ENCODE results near the gene ALDH7A1.
A peak's percentile ranks its signal among the peaks of the same experiment; 100 is the strongest.
"Not testable (repeated sequence)": the region's sequence is repeated elsewhere in the genome, so short reads cannot be mapped to it uniquely, and the experiment has no call there.

ALDH7A1 gene

DNA sequence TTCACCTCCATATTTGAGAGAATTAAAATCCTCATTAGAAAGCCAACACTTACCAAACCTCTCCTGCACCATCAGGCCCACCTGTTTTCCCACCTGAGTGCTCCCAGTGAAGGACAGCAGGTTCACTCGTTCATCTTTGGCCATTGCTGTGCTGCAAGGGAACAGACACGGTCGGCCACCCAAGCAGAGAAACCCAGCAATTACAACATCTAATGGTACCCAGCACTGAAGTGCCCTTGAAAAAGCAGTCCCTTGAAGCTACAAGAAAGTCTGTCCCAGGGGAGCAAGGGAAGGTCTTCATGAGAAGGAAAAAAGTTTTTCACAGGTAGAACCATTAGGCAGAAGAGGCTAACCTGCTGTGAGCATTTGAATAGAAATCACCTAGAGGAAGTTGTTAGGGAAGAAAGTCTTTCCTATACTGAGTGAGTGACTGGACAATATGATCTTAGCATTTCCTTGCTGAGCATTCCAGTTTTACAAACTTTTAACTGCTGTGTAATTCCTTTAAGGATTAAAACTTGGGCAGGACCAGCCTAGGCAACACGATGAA is 26.7 kb downstream of the ALDH7A1 start:
- peaks cover 83% of the 10 kb centered on the region for H3K36me3 ChIP-seq (ENCODE audit: low read depth)
- no peak for DNase-seq (ENCODE audit: low spot score)

DNA sequence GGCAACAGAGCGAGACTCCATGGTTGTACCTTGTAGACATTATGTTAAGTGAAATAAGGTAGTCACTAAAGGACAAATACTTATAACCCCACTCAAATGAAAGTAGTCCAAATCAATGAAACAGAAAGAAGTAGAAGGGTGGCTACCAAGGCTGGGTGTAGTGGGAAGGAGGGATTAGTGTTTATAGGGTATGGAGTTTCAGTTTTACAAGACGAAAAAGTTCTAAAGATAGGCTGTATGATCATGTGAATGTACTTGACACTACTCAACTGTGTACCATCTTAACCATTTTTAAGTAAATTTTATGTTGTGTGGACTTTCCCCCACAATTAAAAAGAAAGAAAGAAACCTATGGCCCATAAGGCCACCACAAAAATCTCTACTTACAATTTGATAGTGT is 32.2 kb downstream of the ALDH7A1 start:
- H3K27me3 ChIP-seq (ENCODE audit: insufficient read depth, poor library complexity, severe bottlenecking), result no peaks in the 10 kb centered on the region
- H3K9me3 ChIP-seq (ENCODE audit: severe bottlenecking), result no peaks in the 10 kb centered on the region
- peaks cover 81% of the 10 kb centered on the region for H3K36me3 ChIP-seq (ENCODE audit: low read depth)
- H3K4me3 ChIP-seq (ENCODE audit: severe bottlenecking), result no peak overlapping the region
- H3K4me1 ChIP-seq (ENCODE audit: insufficient read depth, poor library complexity, severe bottlenecking), result no peaks in the 10 kb centered on the region
- DNase-seq (ENCODE audit: low spot score) (no peak), ATAC-seq (ENCODE audit: low read depth) (no peak)
- TF ChIP-seq CTCF (IDR thresholded peaks at IDR 0.05; ENCODE audit: poor library complexity, severe bottlenecking), result no peak
- no peak overlapping the region for H3K27ac ChIP-seq (ENCODE audit: poor library complexity, severe bottlenecking)

More for the DNA sequence above, 26.7 kb downstream of the ALDH7A1 start:
- Histone ChIP-seq H3K4me1 (ENCODE audit: insufficient read depth, poor library complexity, severe bottlenecking) (no peaks in the 10 kb centered on the region), H3K27me3 (ENCODE audit: insufficient read depth, poor library complexity, severe bottlenecking) (no peaks in the 10 kb centered on the region), H3K4me3 (ENCODE audit: severe bottlenecking) (no peak overlapping the region), H3K27ac (ENCODE audit: poor library complexity, severe bottlenecking) (no peak overlapping the region), H3K9me3 (ENCODE audit: severe bottlenecking) (no peaks in the 10 kb centered on the region)
- no peak for ATAC-seq (ENCODE audit: low read depth)
- TF ChIP-seq CTCF (IDR thresholded peaks at IDR 0.05; ENCODE audit: poor library complexity, severe bottlenecking), result no peak

GRCh38 chr5:126561908-126562307 is 33.1 kb downstream of the ALDH7A1 start:
- Histone ChIP-seq H3K4me3 (ENCODE audit: severe bottlenecking) (no peak overlapping the region), H3K27ac (ENCODE audit: poor library complexity, severe bottlenecking) (no peak overlapping the region), H3K27me3 (ENCODE audit: insufficient read depth, poor library complexity, severe bottlenecking) (no peaks in the 10 kb centered on the region), H3K4me1 (ENCODE audit: insufficient read depth, poor library complexity, severe bottlenecking) (no peaks in the 10 kb centered on the region), H3K36me3 (ENCODE audit: low read depth) (peaks cover 86% of the 10 kb centered on the region), H3K9me3 (ENCODE audit: severe bottlenecking) (no peaks in the 10 kb centered on the region)
- TF ChIP-seq CTCF (IDR thresholded peaks at IDR 0.05; ENCODE audit: poor library complexity, severe bottlenecking), result peak; percentile 41
- DNase-seq (ENCODE audit: low spot score) (no peak), ATAC-seq (ENCODE audit: low read depth) (peak; percentile 25; the same call in 1 of the 3 replicates)

- not testable (repeated sequence) for ATAC-seq (ENCODE audit: low read depth); H3K4me3 ChIP-seq (ENCODE audit: severe bottlenecking)
- H3K36me3 ChIP-seq (ENCODE audit: low read depth), result peaks cover 91% of the 10 kb centered on the region
Measured at GRCh38 chr5:126555101-126555500, 39.9 kb downstream of the ALDH7A1 start.

GRCh38 chr5:126552614-126553013 is 42.4 kb downstream of the ALDH7A1 start:
- Histone ChIP-seq H3K9me3 (ENCODE audit: severe bottlenecking) (no peaks in the 10 kb centered on the region), H3K36me3 (ENCODE audit: low read depth) (peaks cover 88% of the 10 kb centered on the region), H3K4me1 (ENCODE audit: insufficient read depth, poor library complexity, severe bottlenecking) (no peaks in the 10 kb centered on the region), H3K27me3 (ENCODE audit: insufficient read depth, poor library complexity, severe bottlenecking) (no peaks in the 10 kb centered on the region), H3K27ac (ENCODE audit: poor library complexity, severe bottlenecking) (no peak overlapping the region), H3K4me3 (ENCODE audit: severe bottlenecking) (no peak overlapping the region)
- no peak for ATAC-seq (ENCODE audit: low read depth)
- TF ChIP-seq CTCF (IDR thresholded peaks at IDR 0.05; ENCODE audit: poor library complexity, severe bottlenecking), result no peak
- DNase-seq (ENCODE audit: low spot score), result no peak

More at GRCh38 chr5:126555101-126555500, 39.9 kb downstream of the ALDH7A1 start:
- DNase-seq (ENCODE audit: low spot score); H3K9me3 ChIP-seq (ENCODE audit: severe bottlenecking); H3K4me1 ChIP-seq (ENCODE audit: insufficient read depth, poor library complexity, severe bottlenecking); H3K27me3 ChIP-seq (ENCODE audit: insufficient read depth, poor library complexity, severe bottlenecking); H3K27ac ChIP-seq (ENCODE audit: poor library complexity, severe bottlenecking): not testable (repeated sequence)

Measured in RWPE2 (cell line).